ENCODE data around the gene FAM240B. TPM values are rescaled to one million over a fixed set of nuclear protein-coding genes. Genes with fewer than 3 reads are reported as not detected.

The FAM240B gene
- total RNA-seq, 4 donors from 2014 or later = not detected

GRCh38 chr9:38690574-38690973, 29.4 kb downstream of the FAM240B start:
- intact Hi-C loops (cut with DNase I) = no loop called here

GRCh38 chr9:38689678-38690077, 30.3 kb downstream of the FAM240B start:
- no peaks in the 10 kb centered on the region for H3K27me3 ChIP-seq
- intact Hi-C loops (cut with DNase I) = no loop called here
- no peaks in the 10 kb centered on the region for H3K36me3 ChIP-seq
- H3K4me1 ChIP-seq = peaks cover 18 to 32% of the 10 kb centered on the region in 2 donors
- TF ChIP-seq POLR2A (IDR thresholded peaks at IDR 0.05) (no peak), CTCF (IDR thresholded peaks at IDR 0.05) (no peak)
- no peaks in the 10 kb centered on the region for H3K9me3 ChIP-seq
- H3K4me3 ChIP-seq (replicated peaks in 1 of 3) = no peak overlapping the region
- DNase-seq = peak; percentile 56 to 70
- peak overlapping the region in 1 of 3 donors; percentile 17 for H3K27ac ChIP-seq
- WGBS, 2 donors = 22 to 23% methylated on average over 5 of the region's 5 CpGs

More at GRCh38 chr9:38690574-38690973, 29.4 kb downstream of the FAM240B start:
- DNase-seq = no peak
- no peaks in the 10 kb centered on the region for H3K27me3 ChIP-seq
- H3K36me3 ChIP-seq = no peaks in the 10 kb centered on the region
- no peak overlapping the region for H3K4me3 ChIP-seq (replicated peaks in 1 of 3)
- H3K27ac ChIP-seq = no peak overlapping the region
- 49 to 59% methylated on average over 3 of the region's 3 CpGs for WGBS, 2 donors
- TF ChIP-seq CTCF (IDR thresholded peaks at IDR 0.05) (no peak), POLR2A (IDR thresholded peaks at IDR 0.05) (no peak)
- peaks cover 23 to 38% of the 10 kb centered on the region in 2 donors for H3K4me1 ChIP-seq
- H3K9me3 ChIP-seq = no peaks in the 10 kb centered on the region

GRCh38 chr9:38687992-38688391, 31.9 kb downstream of the FAM240B start:
- TF ChIP-seq CTCF (IDR thresholded peaks at IDR 0.05) (no peak), POLR2A (IDR thresholded peaks at IDR 0.05) (no peak)
- H3K9me3 ChIP-seq = no peaks in the 10 kb centered on the region
- intact Hi-C loops (cut with DNase I) = no loop called here
- peak overlapping the region in 1 of 3 donors; percentile 12 for H3K4me3 ChIP-seq (replicated peaks in 1 of 3)
- H3K27ac ChIP-seq = peak overlapping the region; percentile 74 to 89 (median 88)
- no peaks in the 10 kb centered on the region for H3K36me3 ChIP-seq
- 65 to 66% methylated on average over 8 of the region's 8 CpGs for WGBS, 2 donors
- DNase-seq = no peak
- H3K27me3 ChIP-seq = no peaks in the 10 kb centered on the region
- H3K4me1 ChIP-seq = peaks cover 15 to 28% of the 10 kb centered on the region in 2 donors

- peaks cover 15 to 28% of the 10 kb centered on the region in 2 donors for H3K4me1 ChIP-seq
- peak overlapping the region; percentile 74 to 89 (median 88) for H3K27ac ChIP-seq
- no peaks in the 10 kb centered on the region for H3K36me3 ChIP-seq
- H3K27me3 ChIP-seq = no peaks in the 10 kb centered on the region
- intact Hi-C loops (cut with DNase I) = no loop called here
- WGBS, 2 donors = 8 to 23% methylated on average over 21 of the region's 21 CpGs
- peak; percentile 92 to 95 for DNase-seq
- TF ChIP-seq POLR2A (IDR thresholded peaks at IDR 0.05) = peak in 1 of 2 donors; percentile 32
- TF ChIP-seq CTCF (IDR thresholded peaks at IDR 0.05) = no peak
- no peaks in the 10 kb centered on the region for H3K9me3 ChIP-seq
- peak overlapping the region in 2 of 3 donors; percentile 12 to 18 for H3K4me3 ChIP-seq (replicated peaks in 1 of 3)
Measured at GRCh38 chr9:38687389-38687842, 32.5 kb downstream of the FAM240B start.

GRCh38 chr9:38686933-38687332, 33.0 kb downstream of the FAM240B start:
- WGBS, 2 donors = 4 to 12% methylated on average over 10 of the region's 10 CpGs
- Histone ChIP-seq H3K4me3 (replicated peaks in 1 of 3) (peak overlapping the region in 2 of 3 donors; percentile 12 to 18), H3K4me1 (peaks cover 15 to 28% of the 10 kb centered on the region in 2 donors), H3K9me3 (no peaks in the 10 kb centered on the region), H3K27me3 (no peaks in the 10 kb centered on the region), H3K27ac (peak overlapping the region; percentile 74 to 89 (median 88)), H3K36me3 (no peaks in the 10 kb centered on the region)
- intact Hi-C loops (cut with DNase I) = no loop called here
- peak; percentile 50 to 59 for DNase-seq
- TF ChIP-seq CTCF (IDR thresholded peaks at IDR 0.05) (no peak), POLR2A (IDR thresholded peaks at IDR 0.05) (no peak)
